NT2/D1 (cell line): ENCODE results near the gene SULT1C3.

Source experiments
- SUZ12 ChIP-seq: IDR thresholded peaks from 2 replicates; pipeline ENCODE4 v1.6.1; 2011; ENCODE audit not compliant: insufficient read length, insufficient read depth; ENCODE audit errors: extremely low read depth
- YY1 ChIP-seq: IDR thresholded peaks from 2 replicates; pipeline ENCODE4 v1.6.1; 2011; ENCODE audit not compliant: insufficient read length, insufficient read depth
- ZNF274 ChIP-seq: IDR thresholded peaks from 2 replicates; pipeline ENCODE4 v1.6.1; 2011; ENCODE audit warnings: mild to moderate bottlenecking, low read depth, low read length

DNA sequence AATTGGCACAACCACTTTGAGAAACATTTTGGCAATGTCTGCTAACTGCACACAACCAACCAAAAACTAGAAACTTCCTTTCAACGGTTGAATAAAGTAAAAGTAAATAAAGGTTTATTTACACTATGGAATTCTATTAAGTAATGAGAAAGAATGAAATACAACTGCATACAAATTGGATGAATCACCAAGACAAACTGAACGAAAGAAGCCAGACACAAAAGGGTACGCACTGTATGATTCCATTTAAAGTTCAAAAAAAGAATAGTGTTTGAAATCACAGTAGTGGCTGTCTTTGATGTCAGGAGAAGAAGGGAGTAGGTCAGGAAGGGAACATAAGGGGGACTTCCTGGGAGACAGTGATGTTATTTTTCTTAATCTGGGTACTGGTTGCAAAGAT is 46.5 kb upstream of the SULT1C3 start:
- TF ChIP-seq YY1 (no peak), ZNF274 (no peak), SUZ12 (no peak)
